Mesenchymal stem cell (in vitro differentiated cells and primary cell): ENCODE measurements around the gene NOC4L.

ENCODE experiments used
- DNase-seq: peaks from one replicate; pipeline ENCODE4 v3.0.0-alpha.2; 2013
- H2AFZ ChIP-seq: one replicate; pipeline ENCODE4 v1.6.1; 2013; ENCODE audit warnings: low read depth, mild to moderate bottlenecking, control low read depth, inconsistent platforms, low read length, moderate library complexity
- H2AK5ac ChIP-seq: 2 replicates; pipeline ENCODE4 v1.6.1; 2013; ENCODE audit warnings: low read length, moderate library complexity, mild to moderate bottlenecking, inconsistent platforms; ENCODE audit not compliant: severe bottlenecking
- H2BK120ac ChIP-seq: one replicate; pipeline ENCODE4 v1.6.1; 2013; ENCODE audit warnings: low read depth, mild to moderate bottlenecking, inconsistent platforms, low read length, moderate library complexity
- H2BK12ac ChIP-seq, 2 experiments: one replicate each; pipeline ENCODE4 v1.6.1; 2013; ENCODE audit warnings: inconsistent platforms in 2 of 2, low read length in 2 of 2, mild to moderate bottlenecking in 2 of 2, moderate library complexity in 2 of 2, control low read depth in 1 of 2
- H2BK15ac ChIP-seq: one replicate; pipeline ENCODE4 v1.6.1; 2013; ENCODE audit warnings: mild to moderate bottlenecking, low read depth, inconsistent platforms; ENCODE audit not compliant: poor library complexity, severe bottlenecking
- H2BK5ac ChIP-seq: 2 replicates; pipeline ENCODE4 v1.6.1; 2013; ENCODE audit warnings: low read depth, mild to moderate bottlenecking, low read length, control low read depth, inconsistent platforms; ENCODE audit not compliant: poor library complexity, severe bottlenecking
- H3K14ac ChIP-seq, 2 experiments: one replicate each; pipeline ENCODE4 v1.6.1; 2013; ENCODE audit warnings: inconsistent platforms in 2 of 2, low read length in 2 of 2, control low read depth in 1 of 2, mild to moderate bottlenecking in 1 of 2, moderate library complexity in 1 of 2
- H3K18ac ChIP-seq, 2 experiments: one replicate each; pipeline ENCODE4 v1.6.1; 2013; ENCODE audit warnings: inconsistent platforms in 2 of 2, low read length in 2 of 2, control low read depth in 1 of 2, low read depth in 1 of 2, mild to moderate bottlenecking in 1 of 2
- H3K23ac ChIP-seq, 2 experiments: one replicate each; pipeline ENCODE4 v1.6.1; 2013; ENCODE audit warnings: inconsistent platforms in 2 of 2, low read length in 2 of 2, mild to moderate bottlenecking in 2 of 2, moderate library complexity in 2 of 2, control low read depth in 1 of 2
- H3K27ac ChIP-seq: 2 replicates; pipeline ENCODE4 v1.5.1; 2013; ENCODE audit warnings: mild to moderate bottlenecking, moderate library complexity, low read length, control low read depth, inconsistent platforms; ENCODE audit not compliant: poor library complexity, severe bottlenecking
- H3K27me3 ChIP-seq, 2 experiments: 2 replicates each; pipeline versions ENCODE4 v1.6.1 to v1.7.0; 2013; ENCODE audit warnings: low read length in 2 of 2, mild to moderate bottlenecking in 2 of 2, moderate library complexity in 2 of 2, control low read depth in 1 of 2, inconsistent platforms in 1 of 2; ENCODE audit not compliant: control insufficient read depth in 1 of 2, insufficient read depth in 1 of 2
- H3K36me3 ChIP-seq, 2 experiments: 2 replicates each; pipeline versions ENCODE4 v1.6.1 to v1.7.0; 2013; ENCODE audit warnings: low read length in 2 of 2, control low read depth in 1 of 2, inconsistent platforms in 1 of 2, low read depth in 1 of 2, mild to moderate bottlenecking in 1 of 2; ENCODE audit not compliant: insufficient read depth in 2 of 2, control insufficient read depth in 1 of 2
- H3K4ac ChIP-seq, 2 experiments: one replicate each; pipeline ENCODE4 v1.6.1; 2013; ENCODE audit warnings: inconsistent platforms in 2 of 2, low read length in 2 of 2, mild to moderate bottlenecking in 2 of 2, moderate library complexity in 2 of 2, control low read depth in 1 of 2, low read depth in 1 of 2
- H3K4me1 ChIP-seq: 2 replicates; pipeline ENCODE4 v1.6.1; 2013; ENCODE audit warnings: low read depth, low read length, control low read depth; ENCODE audit not compliant: control insufficient read depth, insufficient read depth
- H3K4me2 ChIP-seq: 2 replicates; pipeline ENCODE4 v1.6.1; 2013; ENCODE audit warnings: low read length, mild to moderate bottlenecking, inconsistent platforms; ENCODE audit not compliant: poor library complexity, severe bottlenecking
- H3K4me3 ChIP-seq, 2 experiments: 2 replicates each; pipeline versions ENCODE4 v1.5.1 to v1.7.0; 2013; ENCODE audit warnings: low read length in 2 of 2, mild to moderate bottlenecking in 2 of 2, control low read depth in 1 of 2, low read depth in 1 of 2; ENCODE audit not compliant: insufficient read depth in 1 of 2
- H3K79me1 ChIP-seq: replicated peaks from 2 replicates; pipeline ENCODE4 v1.6.1; 2013; ENCODE audit warnings: mild to moderate bottlenecking, control low read depth, low read length, inconsistent platforms; ENCODE audit not compliant: poor library complexity, severe bottlenecking
- H3K9ac ChIP-seq: 2 replicates; pipeline ENCODE4 v1.7.0; 2013; ENCODE audit warnings: mild to moderate bottlenecking, low read length, moderate library complexity
- H3K9me3 ChIP-seq: 2 replicates; pipeline ENCODE4 v1.7.0; 2013; ENCODE audit warnings: mild to moderate bottlenecking, low read length; ENCODE audit not compliant: control insufficient read depth
- H4K8ac ChIP-seq: one replicate; pipeline ENCODE4 v1.6.1; 2013; ENCODE audit warnings: inconsistent platforms, mild to moderate bottlenecking, low read length, moderate library complexity
- H4K91ac ChIP-seq: one replicate; pipeline ENCODE4 v1.6.1; 2013; ENCODE audit warnings: mild to moderate bottlenecking, low read length, inconsistent platforms
- WGBS: methylation state at CpG from one replicate; pipeline ENCODE4 v1.1.7; 2013; ENCODE audit warnings: mixed read lengths; 5-methylcytosine and 5-hydroxymethylcytosine counted together

NOC4L gene

DNA sequence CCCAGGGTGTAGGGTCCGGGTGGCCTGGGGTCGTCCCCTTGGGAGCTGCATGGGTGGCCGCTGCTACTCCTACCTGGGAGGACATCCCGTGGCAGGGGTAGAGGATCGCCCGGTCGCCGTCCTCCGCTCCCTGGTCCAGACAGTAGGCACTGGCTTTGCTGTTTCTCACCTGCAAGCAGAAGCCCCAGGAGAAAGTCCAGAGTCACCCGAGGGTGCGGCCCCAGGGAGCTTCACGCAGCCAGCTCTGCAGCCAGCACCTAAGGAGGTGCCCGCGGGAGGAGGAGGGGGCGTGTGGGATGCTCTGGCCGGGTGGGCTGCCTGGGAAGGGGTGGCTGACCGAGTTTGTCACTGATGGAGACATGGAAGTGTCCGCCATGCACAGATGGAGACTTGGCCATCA lies 54.8 kb downstream of the NOC4L start:
- Histone ChIP-seq H3K9me3 (peaks cover 5% of the 10 kb centered on the region), H2BK15ac (no peak overlapping the region), H2AK5ac (no peak overlapping the region), H3K4ac (no peak overlapping the region), H2BK5ac (no peak overlapping the region), H2AFZ (no peak overlapping the region), H3K14ac (no peak overlapping the region), H3K4me2 (no peak overlapping the region), H3K27me3 (peaks cover 4 to 74% of the 10 kb centered on the region in 2 experiments), H3K27ac (no peak overlapping the region), H3K79me1 (no peaks in the 10 kb centered on the region), H4K8ac (no peak overlapping the region), H3K18ac (no peak overlapping the region), H4K91ac (no peak overlapping the region), H3K4me1 (no peaks in the 10 kb centered on the region), H2BK120ac (no peak overlapping the region), H3K36me3 (no peaks in the 10 kb centered on the region), H2BK12ac (no peak overlapping the region), H3K23ac (no peak overlapping the region), H3K9ac (no peak overlapping the region), H3K4me3 (no peak overlapping the region)
- DNase-seq, result no peak
- 77% methylated on average over 18 of the region's 18 CpGs for whole genome bisulfite sequencing

DNA sequence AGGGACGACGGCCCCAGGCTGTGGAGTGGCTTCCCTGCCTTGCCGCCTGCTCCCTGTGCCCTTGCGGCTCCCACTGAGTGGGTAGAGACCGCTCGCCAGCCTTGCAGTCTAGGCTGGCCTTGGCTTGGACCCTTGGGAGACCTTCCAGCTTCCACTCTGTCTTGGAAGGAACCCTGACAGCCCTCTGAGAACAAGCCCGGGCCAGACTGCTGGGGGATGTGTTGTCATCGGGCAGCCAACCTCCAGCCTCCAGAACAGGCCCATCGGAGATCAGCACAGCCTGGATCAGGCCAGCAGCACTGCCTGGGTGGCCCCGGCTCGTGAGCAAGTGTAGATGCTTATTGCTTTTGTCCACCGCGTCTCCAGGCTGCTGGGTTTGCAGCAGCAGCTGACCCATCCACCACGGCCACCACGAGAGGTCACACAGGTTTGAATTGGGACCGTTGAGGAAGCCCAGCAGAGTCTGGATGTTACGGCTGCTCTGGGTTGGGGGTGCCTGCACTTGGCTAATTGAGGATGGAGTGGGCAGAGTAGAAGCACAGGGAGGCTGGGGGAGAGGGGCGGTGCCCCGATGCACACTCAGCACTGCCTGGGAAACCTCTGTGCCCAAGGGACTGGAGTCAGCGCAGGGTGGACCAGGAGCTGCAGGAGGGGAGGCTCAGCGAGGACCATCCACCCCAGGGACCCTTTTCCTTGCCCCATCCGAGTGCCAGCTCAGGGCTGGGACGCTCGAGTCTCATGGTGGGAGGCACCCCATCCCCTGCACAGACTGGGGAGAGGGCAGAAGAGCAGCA lies 55.5 kb downstream of the NOC4L start:
- no peak overlapping the region for H2BK15ac ChIP-seq
- no peak overlapping the region for H3K18ac ChIP-seq
- peaks cover 4 to 75% of the 10 kb centered on the region in 2 experiments for H3K27me3 ChIP-seq
- 83% methylated on average over 24 of the region's 24 CpGs for WGBS
- H2AFZ ChIP-seq, result no peak overlapping the region
- H4K91ac ChIP-seq, result no peak overlapping the region
- H3K36me3 ChIP-seq, result no peaks in the 10 kb centered on the region
- H3K23ac ChIP-seq, result no peak overlapping the region
- H3K9ac ChIP-seq, result no peak overlapping the region
- H4K8ac ChIP-seq, result peak overlapping the region; percentile 17
- H2BK5ac ChIP-seq, result no peak overlapping the region
- no peak for DNase-seq
- no peak overlapping the region for H3K14ac ChIP-seq
- no peak overlapping the region for H3K27ac ChIP-seq
- no peak overlapping the region for H3K4ac ChIP-seq
- no peaks in the 10 kb centered on the region for H3K9me3 ChIP-seq
- H2BK120ac ChIP-seq, result no peak overlapping the region
- H3K4me1 ChIP-seq, result no peaks in the 10 kb centered on the region
- no peak overlapping the region for H3K4me2 ChIP-seq
- H3K79me1 ChIP-seq, result no peaks in the 10 kb centered on the region
- H2AK5ac ChIP-seq, result no peak overlapping the region
- H3K4me3 ChIP-seq, result no peak overlapping the region
- no peak overlapping the region for H2BK12ac ChIP-seq

DNA sequence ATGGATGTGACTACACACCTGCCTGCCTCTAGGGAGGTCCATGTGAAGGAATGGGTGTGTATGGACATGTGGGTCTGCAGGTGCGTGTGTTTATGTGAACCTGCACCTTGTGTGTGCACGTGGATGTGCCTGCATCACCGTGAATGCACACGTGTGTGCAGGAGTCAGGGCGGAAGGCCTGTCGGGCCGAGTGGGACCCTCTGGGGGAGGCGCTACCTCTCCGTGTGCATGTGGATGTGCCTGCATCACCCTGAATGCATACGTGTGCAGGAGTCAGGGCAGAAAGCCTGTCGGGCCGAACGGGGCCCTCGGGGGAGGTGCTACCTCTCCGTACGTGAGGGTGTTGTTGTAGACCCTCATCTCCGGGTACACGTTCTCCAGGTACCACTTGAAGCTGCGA lies 56.5 kb downstream of the NOC4L start:
- no peak overlapping the region for H3K27ac ChIP-seq
- H3K36me3 ChIP-seq, result no peaks in the 10 kb centered on the region
- no peak for DNase-seq
- H2BK12ac ChIP-seq, result no peak overlapping the region
- no peak overlapping the region for H2BK5ac ChIP-seq
- no peak overlapping the region for H3K4me3 ChIP-seq
- H3K4me1 ChIP-seq, result no peaks in the 10 kb centered on the region
- 85% methylated on average over 19 of the region's 19 CpGs for WGBS
- H3K79me1 ChIP-seq, result no peaks in the 10 kb centered on the region
- no peak overlapping the region for H2AK5ac ChIP-seq
- H2AFZ ChIP-seq, result no peak overlapping the region
- H3K4ac ChIP-seq, result no peak overlapping the region
- H3K9me3 ChIP-seq, result no peaks in the 10 kb centered on the region
- H2BK15ac ChIP-seq, result no peak overlapping the region
- H3K23ac ChIP-seq, result no peak overlapping the region
- H3K14ac ChIP-seq, result no peak overlapping the region
- no peak overlapping the region for H3K4me2 ChIP-seq
- no peak overlapping the region for H3K9ac ChIP-seq
- no peak overlapping the region for H2BK120ac ChIP-seq
- no peak overlapping the region for H3K18ac ChIP-seq
- peaks cover 4 to 85% of the 10 kb centered on the region in 2 experiments for H3K27me3 ChIP-seq
- no peak overlapping the region for H4K8ac ChIP-seq
- H4K91ac ChIP-seq, result no peak overlapping the region

DNA sequence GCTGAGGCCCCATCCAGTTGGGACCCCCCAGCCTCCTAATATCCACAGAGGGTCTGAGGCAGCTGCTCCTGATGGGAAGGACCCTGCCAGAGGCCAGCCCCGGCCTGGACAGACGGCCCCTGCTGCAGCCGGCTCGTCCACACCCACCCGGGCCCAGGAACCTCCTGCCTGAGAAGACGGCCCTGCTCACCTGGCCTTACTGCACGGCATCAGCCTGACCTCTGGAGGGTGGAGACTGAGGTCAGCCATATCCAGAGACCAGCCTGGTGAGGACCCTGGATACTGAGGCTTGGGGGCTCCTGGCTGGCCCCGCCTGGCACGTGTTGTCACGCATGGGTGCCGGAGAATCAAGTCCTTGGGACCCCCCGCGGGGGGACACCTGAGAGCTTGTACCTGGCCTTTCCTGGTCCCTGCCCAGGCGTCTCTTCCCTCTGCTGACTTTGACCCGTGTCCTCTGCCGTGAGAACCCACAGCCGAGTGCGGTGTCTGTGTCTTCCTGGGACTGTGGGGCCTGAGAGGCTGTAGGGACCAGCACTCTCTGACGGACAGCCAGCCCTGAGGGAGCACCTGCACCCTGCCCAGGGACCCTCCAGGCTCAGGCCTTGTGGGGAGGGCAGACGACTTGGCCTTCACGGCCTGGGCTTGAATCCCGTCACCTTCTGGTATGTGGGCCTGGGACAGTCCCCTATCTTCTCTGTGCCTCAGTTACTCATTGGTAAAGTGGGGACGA lies 57.3 kb downstream of the NOC4L start:
- 89% methylated on average over 23 of the region's 23 CpGs for WGBS
- Histone ChIP-seq H2BK12ac (no peak overlapping the region), H2AK5ac (no peak overlapping the region), H2BK5ac (no peak overlapping the region), H3K27me3 (peaks cover 4 to 86% of the 10 kb centered on the region in 2 experiments), H4K91ac (no peak overlapping the region), H3K4me1 (no peaks in the 10 kb centered on the region), H3K4me2 (no peak overlapping the region), H3K4ac (no peak overlapping the region), H3K23ac (no peak overlapping the region), H3K9me3 (no peaks in the 10 kb centered on the region), H3K27ac (no peak overlapping the region), H4K8ac (no peak overlapping the region), H3K14ac (no peak overlapping the region), H2AFZ (no peak overlapping the region), H2BK120ac (no peak overlapping the region), H3K79me1 (no peaks in the 10 kb centered on the region), H3K36me3 (no peaks in the 10 kb centered on the region), H3K9ac (no peak overlapping the region), H3K18ac (no peak overlapping the region), H2BK15ac (no peak overlapping the region), H3K4me3 (no peak overlapping the region)
- no peak for DNase-seq
